ENCODE data around the gene PIGH. TPM values are rescaled to one million over a fixed set of nuclear protein-coding genes. Genes with fewer than 3 reads are reported as not detected.
"Not testable (repeated sequence)": the region's sequence is repeated elsewhere in the genome, so short reads cannot be mapped to it uniquely, and the experiment has no call there.

Gene PIGH
- total and polyA plus RNA-seq, 4 donors, result 16.3 to 35.7 (median 18.0) TPM

GRCh38 chr14:67555518-67556090, 44.5 kb downstream of the PIGH start:
- no peaks in the 10 kb centered on the region for H3K4me1 ChIP-seq (ENCODE audit: control insufficient read depth in 1 of 2, insufficient read depth in 2 of 2, low read length in 2 of 2)
- DNase-seq, result no peak

GRCh38 chr14:67554341-67554740, 45.7 kb downstream of the PIGH start:
- ATAC-seq (ENCODE audit: low FRiP score) (no peak), DNase-seq (no peak)
- H3K9me3 ChIP-seq (ENCODE audit: control insufficient read depth, low read length), result no peaks in the 10 kb centered on the region
- 91 to 92% methylated on average over 7 of the region's 7 CpGs for WGBS, 2 donors
- intact Hi-C loops (cut with DNase I), result no loop called here
- H3K27ac ChIP-seq (ENCODE audit: low read depth in 1 of 2, low read length in 2 of 2), result no peak overlapping the region
- H3K4me3 ChIP-seq (ENCODE audit: low read length in 2 of 2), result no peak overlapping the region
- no peaks in the 10 kb centered on the region for H3K36me3 ChIP-seq (ENCODE audit: control insufficient read depth in 1 of 2, insufficient read depth in 2 of 2, low read length in 1 of 2)
- H3K4me1 ChIP-seq (ENCODE audit: control insufficient read depth in 1 of 2, insufficient read depth in 2 of 2, low read length in 2 of 2), result no peaks in the 10 kb centered on the region
- H3K27me3 ChIP-seq (ENCODE audit: control insufficient read depth in 1 of 2, insufficient read depth in 2 of 2, low read length in 1 of 2), result no peaks in the 10 kb centered on the region

More at GRCh38 chr14:67555518-67556090, 44.5 kb downstream of the PIGH start:
- 80 to 88% methylated on average over 11 of the region's 11 CpGs for WGBS, 2 donors
- intact Hi-C loops (cut with DNase I), result no loop called here
- H3K4me3 ChIP-seq (ENCODE audit: low read length in 2 of 2), result no peak overlapping the region
- no peak overlapping the region for H3K27ac ChIP-seq (ENCODE audit: low read depth in 1 of 2, low read length in 2 of 2)
- no peaks in the 10 kb centered on the region for H3K9me3 ChIP-seq (ENCODE audit: control insufficient read depth, low read length)
- ATAC-seq (ENCODE audit: low FRiP score), result no peak
- no peaks in the 10 kb centered on the region for H3K36me3 ChIP-seq (ENCODE audit: control insufficient read depth in 1 of 2, insufficient read depth in 2 of 2, low read length in 1 of 2)
- no peaks in the 10 kb centered on the region for H3K27me3 ChIP-seq (ENCODE audit: control insufficient read depth in 1 of 2, insufficient read depth in 2 of 2, low read length in 1 of 2)

GRCh38 chr14:67553547-67553946, 46.5 kb downstream of the PIGH start:
- H3K4me1 ChIP-seq (ENCODE audit: control insufficient read depth in 1 of 2, insufficient read depth in 2 of 2, low read length in 2 of 2), result no peaks in the 10 kb centered on the region
- no peak overlapping the region for H3K4me3 ChIP-seq (ENCODE audit: low read length in 2 of 2)
- H3K36me3 ChIP-seq (ENCODE audit: control insufficient read depth in 1 of 2, insufficient read depth in 2 of 2, low read length in 1 of 2), result no peaks in the 10 kb centered on the region
- H3K9me3 ChIP-seq (ENCODE audit: control insufficient read depth, low read length), result no peaks in the 10 kb centered on the region
- 55 to 61% methylated on average over 3 of the region's 3 CpGs for WGBS, 2 donors
- ATAC-seq (ENCODE audit: low FRiP score), result no peak
- no peak overlapping the region for H3K27ac ChIP-seq (ENCODE audit: low read depth in 1 of 2, low read length in 2 of 2)
- no peaks in the 10 kb centered on the region for H3K27me3 ChIP-seq (ENCODE audit: control insufficient read depth in 1 of 2, insufficient read depth in 2 of 2, low read length in 1 of 2)
- DNase-seq, result no peak
- intact Hi-C loops (cut with DNase I), result no loop called here

- H3K4me1 ChIP-seq (ENCODE audit: control insufficient read depth in 1 of 2, insufficient read depth in 2 of 2, low read length in 2 of 2), result no peaks in the 10 kb centered on the region
- no peak for DNase-seq
- 84 to 86% methylated on average over 3 of the region's 3 CpGs for WGBS, 2 donors
- no peaks in the 10 kb centered on the region for H3K27me3 ChIP-seq (ENCODE audit: control insufficient read depth in 1 of 2, insufficient read depth in 2 of 2, low read length in 1 of 2)
- H3K27ac ChIP-seq (ENCODE audit: low read depth in 1 of 2, low read length in 2 of 2), result no peak overlapping the region
- no peaks in the 10 kb centered on the region for H3K9me3 ChIP-seq (ENCODE audit: control insufficient read depth, low read length)
- no peaks in the 10 kb centered on the region for H3K36me3 ChIP-seq (ENCODE audit: control insufficient read depth in 1 of 2, insufficient read depth in 2 of 2, low read length in 1 of 2)
- ATAC-seq (ENCODE audit: low FRiP score), result no peak
- intact Hi-C loops (cut with DNase I), result no loop called here
- no peak overlapping the region for H3K4me3 ChIP-seq (ENCODE audit: low read length in 2 of 2)
Measured at GRCh38 chr14:67551940-67552339, 48.1 kb downstream of the PIGH start.

- no peaks in the 10 kb centered on the region for H3K36me3 ChIP-seq (ENCODE audit: control insufficient read depth in 1 of 2, insufficient read depth in 2 of 2, low read length in 1 of 2)
- no peak overlapping the region for H3K27ac ChIP-seq (ENCODE audit: low read depth in 1 of 2, low read length in 2 of 2)
- DNase-seq, result no peak
- no peak overlapping the region for H3K4me3 ChIP-seq (ENCODE audit: low read length in 2 of 2)
- WGBS, 2 donors, result 86 to 88% methylated on average over 3 of the region's 3 CpGs
- intact Hi-C loops (cut with DNase I), result no loop called here
- H3K27me3 ChIP-seq (ENCODE audit: control insufficient read depth in 1 of 2, insufficient read depth in 2 of 2, low read length in 1 of 2), result no peaks in the 10 kb centered on the region
- no peaks in the 10 kb centered on the region for H3K4me1 ChIP-seq (ENCODE audit: control insufficient read depth in 1 of 2, insufficient read depth in 2 of 2, low read length in 2 of 2)
- no peak for ATAC-seq (ENCODE audit: low FRiP score)
- H3K9me3 ChIP-seq (ENCODE audit: control insufficient read depth, low read length), result no peaks in the 10 kb centered on the region
Measured at GRCh38 chr14:67551123-67551522, 48.9 kb downstream of the PIGH start.

GRCh38 chr14:67549734-67550133, 50.3 kb downstream of the PIGH start:
- no peak for ATAC-seq (ENCODE audit: low FRiP score)
- WGBS, 2 donors, result 87 to 91% methylated on average over 4 of the region's 4 CpGs
- DNase-seq, result no peak

GRCh38 chr14:67547224-67547780, 52.8 kb downstream of the PIGH start:
- WGBS, 2 donors, result 88 to 89% methylated on average over 5 of the region's 5 CpGs
- no peak for DNase-seq
- intact Hi-C loops (cut with DNase I), result no loop called here

More at GRCh38 chr14:67549734-67550133, 50.3 kb downstream of the PIGH start:
- Histone ChIP-seq H3K27me3 (ENCODE audit: control insufficient read depth in 1 of 2, insufficient read depth in 2 of 2, low read length in 1 of 2) (no peaks in the 10 kb centered on the region), H3K4me1 (ENCODE audit: control insufficient read depth in 1 of 2, insufficient read depth in 2 of 2, low read length in 2 of 2) (no peaks in the 10 kb centered on the region), H3K9me3 (ENCODE audit: control insufficient read depth, low read length) (no peaks in the 10 kb centered on the region), H3K4me3 (ENCODE audit: low read length in 2 of 2) (no peak overlapping the region), H3K27ac (ENCODE audit: low read depth in 1 of 2, low read length in 2 of 2) (no peak overlapping the region), H3K36me3 (ENCODE audit: control insufficient read depth in 1 of 2, insufficient read depth in 2 of 2, low read length in 1 of 2) (no peaks in the 10 kb centered on the region)
- intact Hi-C loops (cut with DNase I), result no loop called here

GRCh38 chr14:67544590-67544989, 55.5 kb downstream of the PIGH start:
- Histone ChIP-seq H3K4me3 (ENCODE audit: low read length in 2 of 2) (no peak overlapping the region), H3K36me3 (ENCODE audit: control insufficient read depth in 1 of 2, insufficient read depth in 2 of 2, low read length in 1 of 2) (no peaks in the 10 kb centered on the region), H3K27me3 (ENCODE audit: control insufficient read depth in 1 of 2, insufficient read depth in 2 of 2, low read length in 1 of 2) (no peaks in the 10 kb centered on the region), H3K27ac (ENCODE audit: low read depth in 1 of 2, low read length in 2 of 2) (no peak overlapping the region), H3K4me1 (ENCODE audit: control insufficient read depth in 1 of 2, insufficient read depth in 2 of 2, low read length in 2 of 2) (no peaks in the 10 kb centered on the region), H3K9me3 (ENCODE audit: control insufficient read depth, low read length) (no peaks in the 10 kb centered on the region)
- WGBS, 2 donors, result 83 to 95% methylated on average over 1 of the region's 1 CpG
- DNase-seq (no peak), ATAC-seq (ENCODE audit: low FRiP score) (no peak)
- intact Hi-C loops (cut with DNase I), result no loop called here

More at GRCh38 chr14:67547224-67547780, 52.8 kb downstream of the PIGH start:
- H3K4me1 ChIP-seq (ENCODE audit: control insufficient read depth in 1 of 2, insufficient read depth in 2 of 2, low read length in 2 of 2), result no peaks in the 10 kb centered on the region
- H3K27me3 ChIP-seq (ENCODE audit: control insufficient read depth in 1 of 2, insufficient read depth in 2 of 2, low read length in 1 of 2), result no peaks in the 10 kb centered on the region
- no peaks in the 10 kb centered on the region for H3K9me3 ChIP-seq (ENCODE audit: control insufficient read depth, low read length)
- no peak overlapping the region for H3K27ac ChIP-seq (ENCODE audit: low read depth in 1 of 2, low read length in 2 of 2)
- H3K4me3 ChIP-seq (ENCODE audit: low read length in 2 of 2), result no peak overlapping the region
- ATAC-seq (ENCODE audit: low FRiP score), result no peak
- no peaks in the 10 kb centered on the region for H3K36me3 ChIP-seq (ENCODE audit: control insufficient read depth in 1 of 2, insufficient read depth in 2 of 2, low read length in 1 of 2)

- intact Hi-C loops (cut with DNase I); H3K27me3 ChIP-seq (ENCODE audit: control insufficient read depth in 1 of 2, insufficient read depth in 2 of 2, low read length in 1 of 2); H3K27ac ChIP-seq (ENCODE audit: low read depth in 1 of 2, low read length in 2 of 2); DNase-seq; H3K36me3 ChIP-seq (ENCODE audit: control insufficient read depth in 1 of 2, insufficient read depth in 2 of 2, low read length in 1 of 2); H3K4me3 ChIP-seq (ENCODE audit: low read length in 2 of 2); H3K4me1 ChIP-seq (ENCODE audit: control insufficient read depth in 1 of 2, insufficient read depth in 2 of 2, low read length in 2 of 2); H3K9me3 ChIP-seq (ENCODE audit: control insufficient read depth, low read length); ATAC-seq (ENCODE audit: low FRiP score): not testable (repeated sequence)
- WGBS, 2 donors, result 93 to 96% methylated on average over 13 of the region's 13 CpGs
Measured at GRCh38 chr14:67542620-67543019, 57.4 kb downstream of the PIGH start.
